Hematopoietic multipotent progenitor cell (in vitro differentiated cells): ENCODE measurements around the gene ERN1. TPM values are rescaled to one million over a fixed set of nuclear protein-coding genes. Genes with fewer than 3 reads are reported as not detected.
"Not testable (repeated sequence)": the region's sequence is repeated elsewhere in the genome, so short reads cannot be mapped to it uniquely, and the experiment has no call there.

ENCODE experiments used
- DNase-seq, 3 donors: peaks; one replicate each; pipeline ENCODE4 v3.0.0-alpha.2; 2011 to 2015; ENCODE audit warnings: low read depth in 2 of 3, low spot score in 2 of 3
- total RNA-seq: library from RNA; depleted of rRNA; stranded (reverse); fragments of >200 nt; gene quantifications from one replicate; pipeline ENCODE4 v1.2.3, GENCODE V29; 2012

Gene ERN1
- total RNA-seq, 1 donor, result 17.2 TPM

- no peak for DNase-seq
These were observed 121.1 kb downstream of the ERN1 start for GRCh38 chr17:64008830-64009229.

- no peak for DNase-seq
These were observed 121.6 kb downstream of the ERN1 start for GRCh38 chr17:64008346-64008745.

- no peak for DNase-seq
These were observed 122.1 kb downstream of the ERN1 start for GRCh38 chr17:64007838-64008282.

GRCh38 chr17:64007089-64007837, 122.7 kb downstream of the ERN1 start:
- DNase-seq, result not testable (repeated sequence)

- DNase-seq, result peak in 2 of 3 donors; percentile 78 to 89
These were observed 123.4 kb downstream of the ERN1 start for GRCh38 chr17:64006361-64007088.

- DNase-seq, result peak in 1 of 3 donors; percentile 57
These were observed 124.2 kb downstream of the ERN1 start for GRCh38 chr17:64005734-64006167.

DNA sequence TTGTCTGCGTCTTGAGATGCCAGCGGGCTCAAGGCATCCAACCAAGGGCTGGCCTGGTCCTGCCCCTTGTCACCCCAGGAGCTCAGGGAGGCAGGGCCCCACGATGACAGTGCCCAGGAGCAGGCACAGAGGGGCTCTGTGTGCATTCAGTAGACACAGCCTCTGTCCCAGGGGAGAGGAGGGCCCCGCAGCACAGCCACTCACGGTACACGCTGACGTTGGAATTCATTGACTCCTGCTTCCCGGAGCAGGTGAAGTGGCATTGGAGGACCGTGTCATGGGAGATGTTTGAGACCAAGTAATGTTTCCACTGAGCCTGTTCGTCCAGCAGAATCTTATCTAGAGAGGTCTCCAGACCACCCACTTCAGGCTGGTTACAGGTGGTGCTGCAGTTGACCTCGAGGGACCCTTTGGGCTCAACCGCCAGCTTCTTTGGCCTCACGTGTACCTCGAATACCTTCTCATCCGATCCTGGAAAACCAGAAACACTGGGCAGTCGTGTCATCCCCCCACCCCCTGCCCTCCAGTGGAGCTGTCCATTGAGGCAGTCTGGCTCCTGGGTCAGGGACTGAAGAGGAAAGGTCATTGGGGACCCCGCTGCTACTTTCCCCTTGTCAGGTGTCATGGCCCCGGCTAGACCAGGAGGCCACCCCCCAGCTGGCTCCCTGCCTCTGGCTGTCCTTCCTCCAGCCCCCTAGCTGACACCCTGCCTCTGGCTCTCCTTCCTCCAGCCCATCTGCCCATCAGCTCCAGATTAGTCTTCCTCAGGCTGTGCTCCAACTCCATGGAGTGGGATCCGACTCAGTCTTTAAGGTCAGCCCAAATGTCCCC, 124.8 kb downstream of the ERN1 start:
- DNase-seq, result no peak

DNA sequence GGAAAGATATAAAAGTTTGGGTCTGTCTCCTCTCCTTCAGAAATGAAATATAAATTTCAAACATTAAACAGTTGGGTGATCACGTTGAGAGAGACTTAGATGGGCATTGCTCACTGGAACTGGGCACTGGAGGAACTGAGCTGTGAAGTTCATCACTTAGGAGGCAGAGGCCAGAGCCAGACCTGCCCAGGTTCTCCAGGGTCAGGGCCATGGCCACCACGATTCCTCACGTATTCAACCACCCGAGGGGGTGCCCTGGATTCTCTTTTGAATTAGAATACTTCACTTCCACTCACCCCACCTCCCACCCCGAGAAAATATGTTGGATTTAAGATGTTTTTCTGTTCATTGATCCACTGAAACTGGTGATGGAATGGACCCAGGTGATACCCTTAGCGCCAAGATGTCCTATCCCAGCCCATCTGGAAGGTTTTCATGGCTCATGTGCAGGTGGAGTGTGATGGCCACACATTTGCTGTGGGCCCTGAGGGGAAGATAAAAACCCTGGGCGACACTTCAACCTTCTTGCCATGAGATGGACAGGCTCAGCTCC, 125.7 kb downstream of the ERN1 start:
- DNase-seq, result no peak

GRCh38 chr17:64003526-64004121, 126.3 kb downstream of the ERN1 start:
- DNase-seq, result no peak

- no peak for DNase-seq
These were observed 127.1 kb downstream of the ERN1 start for GRCh38 chr17:64002658-64003525.

GRCh38 chr17:64001763-64002529, 128.0 kb downstream of the ERN1 start:
- no peak for DNase-seq

- DNase-seq, result no peak
These were observed 128.8 kb downstream of the ERN1 start for GRCh38 chr17:64001091-64001579.

DNA sequence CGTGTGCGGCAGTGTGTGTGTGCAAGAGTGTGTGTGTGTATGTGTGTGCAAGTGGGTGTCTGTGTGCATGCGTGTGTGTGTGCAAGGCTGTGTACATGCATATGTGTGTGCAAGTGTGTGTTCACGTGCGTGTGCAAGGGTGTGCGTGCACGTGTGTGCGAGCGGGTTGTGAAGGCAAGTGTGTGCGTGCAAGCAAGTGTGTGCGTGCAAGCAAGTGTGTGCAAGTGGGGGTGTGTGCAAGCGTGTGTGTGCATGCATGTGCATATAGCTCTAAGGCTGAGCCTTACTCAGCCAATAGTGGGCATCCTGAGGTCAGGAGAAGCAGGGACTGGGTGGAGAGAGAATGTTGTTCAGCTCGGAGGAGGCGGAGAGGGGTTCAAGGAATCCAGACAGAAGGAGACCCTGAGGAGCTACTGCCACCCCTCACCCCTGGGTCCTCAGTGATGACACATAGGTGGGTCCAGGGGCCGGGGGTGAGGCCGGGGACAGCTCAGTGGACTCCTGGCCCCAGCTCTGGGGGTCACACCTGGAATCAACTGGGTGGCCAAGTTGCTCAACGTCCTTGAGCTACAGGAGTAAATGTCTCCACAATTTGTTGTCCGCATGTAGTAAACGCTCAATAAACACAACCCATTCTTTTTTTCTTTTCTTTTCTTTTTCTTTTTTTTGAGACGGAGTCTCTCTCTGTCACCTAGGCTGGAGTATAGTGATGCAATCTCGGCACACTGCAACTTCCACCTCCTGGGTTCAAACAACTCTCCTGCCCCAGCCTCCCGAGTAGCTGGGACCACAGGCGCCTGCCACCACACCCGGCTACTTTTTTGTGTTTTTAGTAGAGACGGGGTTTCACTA, 130.0 kb downstream of the ERN1 start:
- DNase-seq, result no peak

DNA sequence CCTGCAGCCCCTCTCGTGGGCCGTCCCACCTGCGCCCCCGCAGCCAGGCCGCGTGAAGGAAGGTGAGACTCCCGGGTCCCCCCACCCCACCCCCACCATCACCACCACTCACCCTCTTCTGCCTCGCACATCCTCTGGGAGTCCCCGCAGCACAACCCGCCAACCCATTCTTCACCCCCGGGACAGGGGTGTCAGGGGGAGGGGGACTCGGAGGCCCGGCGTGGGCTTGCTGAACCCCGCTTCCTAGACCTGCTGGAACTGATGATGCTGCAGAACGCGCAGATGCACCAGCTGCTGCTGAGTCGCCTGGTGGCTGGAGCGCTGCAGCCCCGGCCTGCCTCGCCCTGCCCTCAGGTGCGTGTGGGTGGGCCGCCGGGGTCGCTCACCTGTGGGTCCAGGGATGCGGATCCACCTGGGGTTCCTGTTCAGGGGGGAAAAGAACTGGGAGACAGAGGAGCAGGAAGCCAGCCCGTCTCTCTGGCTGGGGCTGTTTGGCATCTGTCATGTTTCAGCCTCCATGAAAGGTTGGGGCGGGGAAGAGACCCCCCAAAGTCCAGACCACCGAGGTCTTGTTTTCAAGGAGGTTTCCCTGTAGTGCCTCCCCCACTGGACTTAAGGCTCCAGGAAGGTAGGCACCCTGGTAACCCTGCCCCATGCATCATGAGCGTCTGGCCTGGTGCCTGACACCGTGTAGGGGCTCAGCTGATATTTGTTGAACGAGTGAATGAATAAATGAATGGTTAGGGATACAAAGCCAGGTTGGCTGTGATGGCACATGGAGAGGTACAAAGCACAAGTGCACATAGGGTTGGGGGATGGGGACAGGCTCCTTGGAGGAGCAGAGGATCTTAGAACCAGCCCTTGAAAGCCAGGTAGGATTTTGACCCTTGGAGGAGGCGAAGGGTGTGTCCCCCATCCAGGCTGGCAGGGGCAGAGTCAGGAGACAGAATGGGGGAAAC, 130.9 kb downstream of the ERN1 start:
- peak in 1 of 3 donors; percentile 43 for DNase-seq

DNA sequence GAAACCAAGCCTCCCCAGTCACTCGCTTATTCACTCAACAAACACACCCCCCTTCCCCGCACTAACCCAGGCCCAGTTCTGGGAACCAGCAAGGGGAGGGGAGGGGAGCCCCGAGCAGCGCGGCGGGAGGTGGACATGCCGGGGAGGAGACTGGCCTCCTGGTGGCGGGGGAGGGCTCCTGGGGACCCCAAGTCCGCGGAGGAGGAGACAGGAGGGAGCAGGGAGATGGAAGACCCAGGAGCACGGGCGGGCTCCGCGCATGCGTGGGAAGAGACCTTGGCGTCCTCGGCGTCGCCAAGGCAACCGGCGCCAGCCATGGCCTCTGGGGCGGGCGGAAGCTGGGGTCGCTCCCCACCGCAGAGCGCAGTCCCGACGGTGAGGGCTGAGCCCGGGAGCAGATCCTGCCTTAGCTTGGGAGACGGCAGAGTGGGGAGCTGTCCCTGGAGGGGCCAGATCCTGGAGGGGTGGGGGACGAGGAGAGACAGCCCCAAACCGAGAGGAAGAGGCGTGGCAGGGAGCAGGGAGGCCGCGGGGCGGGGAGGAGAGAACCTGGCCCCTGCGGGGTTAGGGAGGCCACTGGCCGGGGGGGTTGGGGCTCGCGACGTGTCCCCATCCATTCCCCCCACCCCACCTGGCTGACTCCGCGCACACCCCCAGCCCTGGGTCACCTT, 131.8 kb downstream of the ERN1 start, which contains the start of gene PRR29:
PRR29 (plus strand) TSS at position 302 of the 671 bp plus-strand sequence; CDS start at position 316, 14 bp downstream.
- peak in 2 of 3 donors; percentile 59 to 77 for DNase-seq
